Erythroblast (primary cell): ENCODE data around the gene TOB2.

ENCODE experiments used
- GATA1 ChIP-seq: IDR thresholded peaks from 2 replicates; pipeline ENCODE4 v1.6.1; 2011; ENCODE audit warnings: low read depth, mild to moderate bottlenecking, control low read depth, low read length, moderate library complexity
- POLR2A ChIP-seq: IDR thresholded peaks from 2 replicates; pipeline ENCODE4 v1.6.1; 2011; ENCODE audit warnings: mild to moderate bottlenecking, low read length

DNA sequence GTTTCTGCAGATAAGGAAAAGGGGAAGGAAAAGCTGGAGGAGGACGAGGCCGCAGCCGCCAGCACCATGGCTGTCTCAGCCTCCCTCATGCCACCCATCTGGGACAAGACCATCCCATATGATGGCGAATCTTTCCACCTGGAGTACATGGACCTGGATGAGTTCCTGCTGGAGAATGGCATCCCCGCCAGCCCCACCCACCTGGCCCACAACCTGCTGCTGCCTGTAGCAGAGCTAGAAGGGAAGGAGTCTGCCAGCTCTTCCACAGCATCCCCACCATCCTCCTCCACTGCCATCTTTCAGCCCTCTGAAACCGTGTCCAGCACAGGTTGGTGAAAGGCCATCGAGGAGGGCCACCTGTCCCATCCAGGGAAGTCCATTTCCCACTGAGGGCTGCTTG is 59.3 kb downstream of the TOB2 start:
- no peak for TF ChIP-seq POLR2A
- no peak for TF ChIP-seq GATA1
